Brain microvascular endothelial cell (primary cell): ENCODE results near the gene TMSB15C.

Source experiments
- DNase-seq: peaks from one replicate; pipeline ENCODE4 v3.0.0-alpha.2; 2020
- H3K27ac ChIP-seq: fragments of 250-450 bp; sonication (Bioruptor Pico); 2 replicates; pipeline ENCODE4 v1.5.1; 2020; ENCODE audit warnings: mild to moderate bottlenecking, moderate library complexity
- H3K27me3 ChIP-seq: fragments of 250-450 bp; sonication (Bioruptor Pico); replicated peaks from 2 replicates; pipeline ENCODE4 v1.5.1; 2020; ENCODE audit warnings: mild to moderate bottlenecking
- H3K36me3 ChIP-seq: fragments of 250-450 bp; sonication (Bioruptor Pico); replicated peaks from 2 replicates; pipeline ENCODE4 v1.5.1; 2020; ENCODE audit warnings: mild to moderate bottlenecking
- H3K4me3 ChIP-seq: 2 replicates; pipeline ENCODE4 v1.5.1; 2011; ENCODE audit warnings: low read depth, mild to moderate bottlenecking, control low read depth, low read length, moderate library complexity
- in situ Hi-C: cut with HindIII; loops from 2 replicates; pipeline ENCODE4 v1.10.0; 2017; ENCODE audit warnings: low sequenced_read_pairs, low pct_ligation_motif_present
- TF ChIP-seq, protein P1 (sequence below): IDR thresholded peaks from 2 replicates; pipeline ENCODE4 v1.5.1; 2011; ENCODE audit warnings: low read depth, mild to moderate bottlenecking, moderate library complexity, low read length, control low read depth, inconsistent platforms; ENCODE audit errors: missing control alignments

The TMSB15C gene

DNA sequence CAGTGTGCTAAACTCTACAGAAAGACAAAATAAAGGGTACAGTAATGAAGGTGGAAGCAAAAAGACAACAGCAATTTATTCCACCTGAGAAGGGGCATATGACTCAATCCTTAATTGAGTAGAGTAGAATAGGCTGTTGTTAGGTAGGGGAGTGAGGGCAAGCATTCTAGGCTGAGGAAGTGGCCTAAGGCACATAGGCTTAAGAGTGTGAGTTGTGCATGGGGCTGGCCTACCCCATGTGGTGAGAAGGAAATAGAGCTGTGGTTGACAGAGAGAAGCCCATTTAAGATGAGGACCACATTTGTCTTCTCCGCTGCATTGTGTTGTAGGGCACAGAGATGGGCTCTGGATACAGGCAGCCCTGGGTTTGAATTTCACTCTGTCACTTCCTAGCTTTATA lies 32.9 kb upstream of the TMSB15C start:
- in situ Hi-C loops = no loop called here
- TF ChIP-seq, protein P1, sequence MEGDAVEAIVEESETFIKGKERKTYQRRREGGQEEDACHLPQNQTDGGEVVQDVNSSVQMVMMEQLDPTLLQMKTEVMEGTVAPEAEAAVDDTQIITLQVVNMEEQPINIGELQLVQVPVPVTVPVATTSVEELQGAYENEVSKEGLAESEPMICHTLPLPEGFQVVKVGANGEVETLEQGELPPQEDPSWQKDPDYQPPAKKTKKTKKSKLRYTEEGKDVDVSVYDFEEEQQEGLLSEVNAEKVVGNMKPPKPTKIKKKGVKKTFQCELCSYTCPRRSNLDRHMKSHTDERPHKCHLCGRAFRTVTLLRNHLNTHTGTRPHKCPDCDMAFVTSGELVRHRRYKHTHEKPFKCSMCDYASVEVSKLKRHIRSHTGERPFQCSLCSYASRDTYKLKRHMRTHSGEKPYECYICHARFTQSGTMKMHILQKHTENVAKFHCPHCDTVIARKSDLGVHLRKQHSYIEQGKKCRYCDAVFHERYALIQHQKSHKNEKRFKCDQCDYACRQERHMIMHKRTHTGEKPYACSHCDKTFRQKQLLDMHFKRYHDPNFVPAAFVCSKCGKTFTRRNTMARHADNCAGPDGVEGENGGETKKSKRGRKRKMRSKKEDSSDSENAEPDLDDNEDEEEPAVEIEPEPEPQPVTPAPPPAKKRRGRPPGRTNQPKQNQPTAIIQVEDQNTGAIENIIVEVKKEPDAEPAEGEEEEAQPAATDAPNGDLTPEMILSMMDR = no peak
- no peak for DNase-seq
- H3K27me3 ChIP-seq = no peaks in the 10 kb centered on the region
- H3K36me3 ChIP-seq = no peaks in the 10 kb centered on the region
- H3K27ac ChIP-seq = no peak overlapping the region
- no peak overlapping the region for H3K4me3 ChIP-seq

DNA sequence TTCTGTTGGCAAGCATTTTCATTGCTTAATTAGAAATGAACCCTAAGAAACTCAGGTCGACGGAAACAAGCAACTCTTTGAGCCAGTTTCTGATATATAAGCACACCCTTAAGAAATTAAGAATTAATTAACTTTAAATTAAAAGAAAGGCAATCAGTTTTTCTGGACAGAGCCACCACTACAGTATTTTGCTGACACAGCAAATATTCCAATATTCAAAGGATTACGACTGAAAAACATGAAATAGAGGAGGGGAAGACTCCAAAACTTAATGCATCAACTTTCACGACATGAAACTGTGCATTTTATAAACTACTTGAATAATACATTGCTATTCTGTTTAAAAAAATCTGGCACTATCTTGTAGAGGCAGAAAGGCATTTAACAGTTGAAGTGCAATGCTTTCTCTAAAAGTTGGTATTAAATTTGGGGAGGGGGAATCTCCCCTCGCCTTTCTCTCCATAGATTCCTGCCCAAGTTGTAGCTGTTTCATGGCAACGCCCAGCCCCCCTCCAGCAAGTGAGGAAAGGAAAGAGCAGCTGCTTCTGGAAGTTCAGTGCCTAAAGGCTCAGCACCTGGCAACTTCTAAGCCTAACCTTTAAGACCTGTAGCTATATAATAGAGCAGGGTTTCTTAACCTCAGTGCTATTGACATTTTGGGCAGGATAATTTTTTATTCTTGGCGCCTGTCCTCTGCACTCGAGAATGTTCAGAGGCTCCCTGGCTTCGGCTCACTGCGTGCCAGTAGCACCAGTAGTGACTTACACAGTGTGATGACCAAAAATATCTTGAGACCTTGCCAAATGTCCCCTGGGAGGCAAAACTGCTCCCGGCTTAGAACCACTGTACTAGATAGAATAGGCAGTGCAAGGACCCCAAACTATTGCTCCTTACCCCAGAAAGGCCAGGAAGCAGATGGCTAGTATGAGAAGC lies 29.6 kb upstream of the TMSB15C start:
- Histone ChIP-seq H3K36me3 (no peaks in the 10 kb centered on the region), H3K4me3 (no peak overlapping the region), H3K27me3 (no peaks in the 10 kb centered on the region), H3K27ac (no peak overlapping the region)
- TF ChIP-seq, protein P1 = no peak
- in situ Hi-C loops = no loop called here
- DNase-seq = no peak

DNA sequence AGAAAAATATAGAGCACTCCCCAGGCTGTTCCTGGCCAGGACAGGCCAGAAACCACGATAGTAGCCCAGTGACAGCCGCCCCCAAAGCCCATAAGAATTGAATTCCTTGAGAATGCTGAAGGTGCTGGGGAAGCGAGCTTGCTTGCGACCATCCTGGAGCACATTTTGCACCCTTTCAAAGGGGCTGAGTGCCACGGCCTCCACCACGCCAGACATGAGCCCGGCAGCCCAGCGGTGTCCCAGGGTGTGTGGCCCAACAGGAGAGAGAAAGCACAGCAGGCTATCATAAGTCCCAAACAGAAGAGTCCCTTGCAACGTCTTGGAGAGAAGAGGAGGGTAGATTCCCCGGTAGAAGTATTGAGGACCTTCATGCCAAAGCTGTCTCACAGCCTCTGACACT lies 28.6 kb upstream of the TMSB15C start:
- TF ChIP-seq, protein P1 = no peak
- Histone ChIP-seq H3K27me3 (no peaks in the 10 kb centered on the region), H3K27ac (no peak overlapping the region), H3K36me3 (no peaks in the 10 kb centered on the region), H3K4me3 (no peak overlapping the region)
- in situ Hi-C loops = no loop called here
- DNase-seq = no peak

DNA sequence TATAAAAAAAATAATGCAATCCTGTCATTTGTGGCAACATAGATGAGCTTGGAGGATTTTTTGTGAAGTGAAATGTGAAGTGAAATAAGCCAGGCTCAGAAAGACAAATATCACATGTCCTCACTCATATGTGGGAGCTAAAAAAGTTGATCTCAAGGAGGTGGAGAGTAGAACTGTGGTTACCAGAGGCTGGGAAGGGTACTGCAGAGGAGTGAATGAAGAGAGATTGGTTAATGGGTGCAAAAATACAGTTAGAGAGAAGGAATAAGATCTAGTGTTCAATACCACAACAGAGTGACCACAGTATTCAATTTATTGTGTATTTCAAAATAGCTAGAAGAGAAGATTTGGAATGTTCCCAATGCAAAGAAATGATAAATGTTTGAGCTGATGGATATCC lies 22.9 kb upstream of the TMSB15C start:
- H3K4me3 ChIP-seq = no peak overlapping the region

DNA sequence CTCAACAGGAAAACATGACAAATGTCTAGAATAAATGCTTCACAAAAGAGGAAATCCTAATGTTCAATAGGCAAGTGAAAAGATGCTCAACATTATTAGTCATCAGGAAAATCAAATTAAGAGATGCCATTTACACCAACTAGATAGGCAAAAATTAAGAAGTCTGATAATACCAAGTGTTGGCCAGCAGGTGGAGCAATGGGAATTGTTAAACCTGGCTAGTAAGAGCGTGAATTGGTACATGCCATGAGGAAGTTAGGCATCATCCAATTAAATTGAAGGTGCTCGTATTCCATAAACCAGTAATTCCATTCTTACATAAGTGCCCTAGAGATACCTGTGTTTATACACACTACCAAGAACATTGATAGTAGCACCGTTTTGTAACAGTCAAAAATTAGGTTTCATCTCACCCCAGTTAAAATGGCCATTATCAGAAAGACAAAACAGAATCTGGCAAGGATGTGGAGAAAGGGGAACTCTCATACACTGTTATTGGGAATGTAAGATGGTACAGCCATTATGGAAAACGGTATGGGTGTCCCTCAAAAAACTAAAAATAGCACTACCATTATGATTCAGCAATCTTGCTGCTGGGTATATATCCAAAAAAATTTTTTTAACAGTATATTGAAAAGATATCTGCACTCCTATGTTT lies 22.2 kb upstream of the TMSB15C start:
- no peak overlapping the region for H3K4me3 ChIP-seq
- no peak overlapping the region for H3K27ac ChIP-seq
- H3K36me3 ChIP-seq = no peaks in the 10 kb centered on the region
- TF ChIP-seq, protein P1 = peak; percentile 66
- DNase-seq = peak; percentile 36
- in situ Hi-C loops = no loop called here
- H3K27me3 ChIP-seq = no peaks in the 10 kb centered on the region

More for the DNA sequence above, 22.9 kb upstream of the TMSB15C start:
- TF ChIP-seq, protein P1 = no peak
- no peak for DNase-seq
- no peaks in the 10 kb centered on the region for H3K27me3 ChIP-seq
- H3K27ac ChIP-seq = no peak overlapping the region
- H3K36me3 ChIP-seq = no peaks in the 10 kb centered on the region
- in situ Hi-C loops = no loop called here
